Measurements from ENCODE around the gene LAP3. TPM values are rescaled to one million over a fixed set of nuclear protein-coding genes. Genes with fewer than 3 reads are reported as not detected.

Gene LAP3
- total RNA-seq, result 100 to 1,000 TPM in 1 of 4 donors, 10 to 100 TPM in 3; 72.3 to 117 (median 78.9) TPM

GRCh38 chr4:17576932-17577664 lies at the start of gene LAP3:
Gene LAP3 (plus strand): TSS chr4:17577198. CDS start chr4:17577466, 268 bp downstream.
- TF ChIP-seq POLR2A (IDR thresholded peaks at IDR 0.05; ENCODE audit: low read depth) (peak; percentile 60), CTCF (IDR thresholded peaks at IDR 0.05) (peak in 1 of 3 experiments; percentile 6), POLR2AphosphoS5 (IDR thresholded peaks at IDR 0.05) (peak; percentile 94 to 95), EP300 (IDR thresholded peaks at IDR 0.05) (no peak)
- Histone ChIP-seq H3K36me3 (peaks cover 5 to 26% (median 15%) of the 10 kb centered on the region in 4 donors), H3K27me3 (no peaks in the 10 kb centered on the region), H3K4me3 (peak within 1 kb of the TSS; percentile 73 to 88 (median 78)), H3K27ac (replicated peaks in 1 of 4) (peak within 1 kb of the TSS; percentile 89 to 97 (median 93)), H3K4me1 (peaks cover 25 to 41% (median 34%) of the 10 kb centered on the region in 4 donors), H3K9me3 (no peaks in the 10 kb centered on the region)
- peak; percentile 100 for DNase-seq (ENCODE audit: extremely low spot score)
- WGBS, result 0% methylated on average over 2 of the region's 91 CpGs
- intact Hi-C loops (cut with DNase I), result loop anchor here (1.0 to 5.0 kb wide), 4 partner anchors 37 to 445 kb away; partner anchors contain the start of genes DCAF16, LCORL, MED28 and NCAPG

- DNase-seq (ENCODE audit: extremely low spot score), result no peak
- TF ChIP-seq EP300 (IDR thresholded peaks at IDR 0.05), result no peak
- TF ChIP-seq CTCF (IDR thresholded peaks at IDR 0.05), result no peak
- TF ChIP-seq POLR2AphosphoS5 (IDR thresholded peaks at IDR 0.05), result no peak
- TF ChIP-seq POLR2A (IDR thresholded peaks at IDR 0.05; ENCODE audit: low read depth), result no peak
- H3K4me1 ChIP-seq, result no peaks in the 10 kb centered on the region
- H3K36me3 ChIP-seq, result no peaks in the 10 kb centered on the region
- no peaks in the 10 kb centered on the region for H3K9me3 ChIP-seq
- no peak overlapping the region for H3K27ac ChIP-seq (replicated peaks in 1 of 4)
- no peak overlapping the region for H3K4me3 ChIP-seq
- WGBS, result 86% methylated on average over 10 of the region's 10 CpGs
- peaks cover 0 to 9% (median 0%) of the 10 kb centered on the region in 4 donors for H3K27me3 ChIP-seq
- intact Hi-C loops (cut with DNase I), result no loop called here
Observed at GRCh38 chr4:17528551-17529165, 48.3 kb upstream of the LAP3 start.

GRCh38 chr4:17531538-17532285 lies 45.3 kb upstream of the LAP3 start:
- 68% methylated on average over 7 of the region's 8 CpGs for WGBS

GRCh38 chr4:17534705-17535104 lies 42.3 kb upstream of the LAP3 start:
- Histone ChIP-seq H3K4me3 (no peak overlapping the region), H3K9me3 (no peaks in the 10 kb centered on the region), H3K36me3 (no peaks in the 10 kb centered on the region), H3K27ac (replicated peaks in 1 of 4) (no peak overlapping the region), H3K4me1 (no peaks in the 10 kb centered on the region), H3K27me3 (no peaks in the 10 kb centered on the region)
- DNase-seq (ENCODE audit: extremely low spot score), result no peak
- TF ChIP-seq CTCF (IDR thresholded peaks at IDR 0.05) (no peak), POLR2A (IDR thresholded peaks at IDR 0.05; ENCODE audit: low read depth) (no peak), POLR2AphosphoS5 (IDR thresholded peaks at IDR 0.05) (no peak), EP300 (IDR thresholded peaks at IDR 0.05) (no peak)
- WGBS, result 98% methylated on average over 4 of the region's 4 CpGs
- intact Hi-C loops (cut with DNase I), result no loop called here

More at GRCh38 chr4:17531538-17532285, 45.3 kb upstream of the LAP3 start:
- Histone ChIP-seq H3K27me3 (peaks cover 0 to 9% (median 0%) of the 10 kb centered on the region in 4 donors), H3K4me1 (no peaks in the 10 kb centered on the region), H3K36me3 (no peaks in the 10 kb centered on the region), H3K27ac (replicated peaks in 1 of 4) (no peak overlapping the region), H3K9me3 (no peaks in the 10 kb centered on the region), H3K4me3 (no peak overlapping the region)
- TF ChIP-seq EP300 (IDR thresholded peaks at IDR 0.05), result no peak
- TF ChIP-seq POLR2A (IDR thresholded peaks at IDR 0.05; ENCODE audit: low read depth), result no peak
- no peak for TF ChIP-seq POLR2AphosphoS5 (IDR thresholded peaks at IDR 0.05)
- no peak for TF ChIP-seq CTCF (IDR thresholded peaks at IDR 0.05)
- intact Hi-C loops (cut with DNase I), result no loop called here
- no peak for DNase-seq (ENCODE audit: extremely low spot score)
